SK-N-SH (cell line): ENCODE data around the gene SPDYC. TPM values are rescaled to one million over a fixed set of nuclear protein-coding genes. Genes with fewer than 3 reads are reported as not detected.

Experiments used
- CTCF ChIA-PET: fragments of 300-600, 350-600 bp; formaldehyde crosslinking; extraction: SDS; loops from one replicate; lab custom pipeline; 2021; lab: Yijun Ruan, JAX
- POLR2A ChIA-PET: fragments of 350-600 bp; sonication (Branson Sonifier 250); formaldehyde crosslinking; extraction: SDS; loops from one replicate; lab custom pipeline; 2020; ENCODE audit warnings: antibody characterized with exemption, inconsistent platforms; lab: Yijun Ruan, JAX
- DNase-seq: peaks from one replicate; pipeline ENCODE4 v3.0.0; 2012
- H2AFZ ChIP-seq: fragments of 200-600 bp; sonication (generic); 2 replicates; pipeline ENCODE4 v1.8.1; 2016; ENCODE audit warnings: antibody characterized with exemption, mild to moderate bottlenecking, low read depth
- H3F3A ChIP-seq: fragments of 200-600 bp; sonication (generic); replicated peaks from 2 replicates; pipeline ENCODE3; 2016; ENCODE audit warnings: antibody characterized with exemption, mild to moderate bottlenecking; ENCODE audit not compliant: insufficient read depth
- H3K27ac ChIP-seq, 2 experiments: fragments of 200-500 bp in 1 of 2; fragments of 200-600 bp in 1 of 2; sonication (Bioruptor generic) in 1 of 2; sonication (generic), shearing (Covaris generic) in 1 of 2; 2 replicates each; pipeline versions ENCODE4 v1.5.1 to v1.6.1; 2014 to 2016; ENCODE audit warnings: low read depth in 2 of 2, inconsistent platforms in 1 of 2, low read length in 1 of 2, mild to moderate bottlenecking in 1 of 2, mixed read lengths in 1 of 2
- H3K27me3 ChIP-seq: fragments of 200-600 bp; sonication (generic), shearing (Covaris generic); 2 replicates; pipeline ENCODE4 v1.6.1; 2016; ENCODE audit warnings: mixed run types; ENCODE audit not compliant: insufficient read depth
- H3K36me3 ChIP-seq, 2 experiments: fragments of 200-500 bp in 1 of 2; fragments of 200-600 bp in 1 of 2; sonication (Bioruptor generic) in 1 of 2; sonication (generic) in 1 of 2; replicated peaks in 1 of 2; 2 replicates each; pipeline versions ENCODE3 to v1.5.1; 2014 to 2016; ENCODE audit warnings: low read length in 1 of 2, mild to moderate bottlenecking in 1 of 2; ENCODE audit not compliant: insufficient read depth in 2 of 2, control insufficient read depth in 1 of 2
- H3K4me1 ChIP-seq, 2 experiments: fragments of 200-500 bp in 1 of 2; fragments of 200-600 bp in 1 of 2; sonication (Bioruptor generic) in 1 of 2; sonication (generic), shearing (Covaris generic) in 1 of 2; 2 replicates each; pipeline versions ENCODE4 v1.5.1 to v1.6.1; 2014 to 2016; ENCODE audit warnings: low read depth in 1 of 2, low read length in 1 of 2, mixed run types in 1 of 2; ENCODE audit not compliant: insufficient read depth in 2 of 2, control insufficient read depth in 1 of 2
- H3K4me2 ChIP-seq: fragments of 200-600 bp; sonication (generic), shearing (Covaris generic); 2 replicates; pipeline ENCODE4 v1.6.1; 2017; ENCODE audit warnings: mixed run types
- H3K4me3 ChIP-seq, 2 experiments: fragments of 200-500 bp in 1 of 2; fragments of 200-600 bp in 1 of 2; sonication (Bioruptor generic) in 1 of 2; sonication (generic), shearing (Covaris generic) in 1 of 2; 2 replicates each; pipeline versions ENCODE4 v1.5.1 to v1.8.1; 2014 to 2016; ENCODE audit warnings: low read depth in 2 of 2, inconsistent platforms in 1 of 2, low read length in 1 of 2, mild to moderate bottlenecking in 1 of 2, mixed read lengths in 1 of 2, moderate library complexity in 1 of 2
- H3K79me2 ChIP-seq: fragments of 200-600 bp; sonication (generic); 2 replicates; pipeline ENCODE4 v1.8.1; 2017; ENCODE audit warnings: mild to moderate bottlenecking; ENCODE audit not compliant: insufficient read depth
- H3K9ac ChIP-seq: fragments of 200-600 bp; sonication (generic); 2 replicates; pipeline ENCODE4 v1.6.1; 2017; ENCODE audit warnings: mixed run types
- H3K9me2 ChIP-seq: fragments of 200-600 bp; sonication (generic); 2 replicates; pipeline ENCODE4 v1.6.1; 2017; ENCODE audit warnings: mixed run types
- H3K9me3 ChIP-seq: fragments of 200-600 bp; sonication (generic); 2 replicates; pipeline ENCODE4 v1.6.1; 2017; ENCODE audit warnings: mixed run types, mild to moderate bottlenecking, moderate library complexity
- H4K20me1 ChIP-seq: fragments of 200-600 bp; sonication (generic); 2 replicates; pipeline ENCODE4 v1.6.1; 2017; ENCODE audit warnings: mild to moderate bottlenecking, mixed run types; ENCODE audit not compliant: insufficient read depth
- FOXJ3 ChIP-seq: sonication (generic); formaldehyde crosslinking; IDR thresholded peaks from 2 replicates; pipeline ENCODE4 v1.5.1; 2020; ENCODE audit warnings: mild to moderate bottlenecking, missing genetic modification reagents
- FOXM1 ChIP-seq: IDR thresholded peaks from 2 replicates; pipeline ENCODE4 v1.4.0; 2012; ENCODE audit warnings: low read depth, mild to moderate bottlenecking
- POLR2AphosphoS5 ChIP-seq: IDR thresholded peaks from 2 replicates; pipeline ENCODE4 v1.6.1; 2012; ENCODE audit warnings: low read depth, low read length
- TAF1 ChIP-seq: IDR thresholded peaks from 2 replicates; pipeline ENCODE4 v1.6.1; 2012; ENCODE audit warnings: low read depth, mild to moderate bottlenecking, low read length, moderate library complexity, borderline replicate concordance
- TEAD4 ChIP-seq: IDR thresholded peaks from 2 replicates; pipeline ENCODE4 v1.4.0; 2012; ENCODE audit warnings: mild to moderate bottlenecking, borderline replicate concordance; ENCODE audit not compliant: insufficient read depth
- YY1 ChIP-seq: IDR thresholded peaks from 2 replicates; pipeline ENCODE4 v1.4.0; 2012; ENCODE audit warnings: low read depth, mild to moderate bottlenecking
- WGBS: methylation state at CpG from one replicate; pipeline ENCODE4 v1.1.6; 2017; ENCODE audit warnings: low lambda C conversion rate; 5-methylcytosine and 5-hydroxymethylcytosine counted together
- polyA plus RNA-seq, 3 experiments: library from polyadenylated mRNA; depleted of rRNA; stranded (reverse); fragments of >200 nt; gene quantifications; 2 replicates each; pipeline ENCODE4 v1.2.3, GENCODE V29; 2012
- TF ChIP-seq, protein P1 (sequence below): IDR thresholded peaks from 2 replicates; pipeline ENCODE4; 2012
- TF ChIP-seq, protein P2 (sequence below): IDR thresholded peaks from 2 replicates; pipeline ENCODE4 v1.4.0; 2012; ENCODE audit warnings: low read depth

Gene SPDYC
- polyA plus RNA-seq, 1 of the 3 experiments (the other 2 are of a cell fraction), result not detected

GRCh38 chr11:65129649-65130441, 40.2 kb upstream of the SPDYC start:
- WGBS, result 95% methylated on average over 9 of the region's 13 CpGs
- no peak for DNase-seq
- ChIA-PET CTCF (interaction anchor here (0.8 to 4.3 kb wide), 5 partner anchors 12 to 386 kb away, joined by 3 to 23 read pairs (median 7); partner anchors contain the start of genes ARL2, RASGRP2, TM7SF2 and ZNHIT2), POLR2A (no interaction called here)
- Histone ChIP-seq H3K9me3 (no peaks in the 10 kb centered on the region), H3K27me3 (no peaks in the 10 kb centered on the region), H4K20me1 (no peaks in the 10 kb centered on the region; the same call in 1 of the 2 replicates), H3K79me2 (peaks cover 33% of the 10 kb centered on the region; the same call in 1 of the 2 replicates), H3K9me2 (no peaks in the 10 kb centered on the region), H3K4me3 (no peak overlapping the region), H3K36me3 (peaks cover 19 to 72% of the 10 kb centered on the region in 2 experiments), H3K9ac (no peak overlapping the region), H3K4me1 (peaks cover 0 to 17% of the 10 kb centered on the region in 2 experiments; a peak in 2 of 4 replicates), H3K27ac (no peak overlapping the region), H2AFZ (no peak overlapping the region), H3F3A (peaks cover 10% of the 10 kb centered on the region), H3K4me2 (no peak overlapping the region)
- TF ChIP-seq TAF1, result no peak
- TF ChIP-seq, protein P1, sequence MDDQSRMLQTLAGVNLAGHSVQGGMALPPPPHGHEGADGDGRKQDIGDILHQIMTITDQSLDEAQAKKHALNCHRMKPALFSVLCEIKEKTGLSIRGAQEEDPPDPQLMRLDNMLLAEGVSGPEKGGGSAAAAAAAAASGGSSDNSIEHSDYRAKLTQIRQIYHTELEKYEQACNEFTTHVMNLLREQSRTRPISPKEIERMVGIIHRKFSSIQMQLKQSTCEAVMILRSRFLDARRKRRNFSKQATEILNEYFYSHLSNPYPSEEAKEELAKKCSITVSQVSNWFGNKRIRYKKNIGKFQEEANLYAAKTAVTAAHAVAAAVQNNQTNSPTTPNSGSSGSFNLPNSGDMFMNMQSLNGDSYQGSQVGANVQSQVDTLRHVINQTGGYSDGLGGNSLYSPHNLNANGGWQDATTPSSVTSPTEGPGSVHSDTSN, result no peak
- no peak for TF ChIP-seq FOXJ3 (CRISPR knock-in tag)
- TF ChIP-seq, protein P2, sequence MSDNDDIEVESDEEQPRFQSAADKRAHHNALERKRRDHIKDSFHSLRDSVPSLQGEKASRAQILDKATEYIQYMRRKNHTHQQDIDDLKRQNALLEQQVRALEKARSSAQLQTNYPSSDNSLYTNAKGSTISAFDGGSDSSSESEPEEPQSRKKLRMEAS, result no peak
- TF ChIP-seq FOXM1, result no peak
- TF ChIP-seq YY1, result no peak
- TF ChIP-seq TEAD4, result no peak

- H3K4me3 ChIP-seq, result no peak overlapping the region
- TF ChIP-seq POLR2AphosphoS5, result no peak
- no peak overlapping the region for H2AFZ ChIP-seq
- no peaks in the 10 kb centered on the region for H3K27me3 ChIP-seq
- H3F3A ChIP-seq, result peaks cover 10% of the 10 kb centered on the region
- CTCF ChIA-PET, result interaction anchor here (2.4 to 4.3 kb wide), 3 partner anchors 13 to 20 kb away, joined by 6 to 23 read pairs (median 22); partner anchors contain the start of genes TM7SF2 and ZNHIT2
- H3K9me3 ChIP-seq, result no peaks in the 10 kb centered on the region
- H3K9ac ChIP-seq, result no peak overlapping the region
- POLR2A ChIA-PET, result interaction anchor here (1.4 kb wide), 1 partner anchor 9 kb away, joined by 8 read pairs; the partner anchor contains the start of genes FAU and MRPL49
- WGBS, result 95% methylated on average over 13 of the region's 19 CpGs
- no peak for DNase-seq
- peaks cover 19 to 63% of the 10 kb centered on the region in 2 experiments for H3K36me3 ChIP-seq
- no peak overlapping the region for H3K4me2 ChIP-seq
- H3K4me1 ChIP-seq, result peaks cover 0 to 24% of the 10 kb centered on the region in 2 experiments; a peak in 2 of 4 replicates
- H3K27ac ChIP-seq, result no peak overlapping the region; a peak in 1 of 4 replicates
- peaks cover 28% of the 10 kb centered on the region; the same call in 1 of the 2 replicates for H3K79me2 ChIP-seq
- no peaks in the 10 kb centered on the region; the same call in 1 of the 2 replicates for H4K20me1 ChIP-seq
- no peaks in the 10 kb centered on the region for H3K9me2 ChIP-seq
Observed at GRCh38 chr11:65130631-65131416, 39.2 kb upstream of the SPDYC start.
